GM19467 (cell line): Measurements from ENCODE around the gene KCNJ16.
"Not testable (repeated sequence)": the region's sequence is repeated elsewhere in the genome, so short reads cannot be mapped to it uniquely, and the experiment has no call there.

Experiments used
- ATAC-seq: cut with Tn5 transposase; IDR thresholded peaks from one replicate; pipeline ENCODE4 v1.9.1; 2021; ENCODE audit warnings: mild to moderate bottlenecking, moderate library complexity; ENCODE audit not compliant: unreplicated experiment

KCNJ16 gene

DNA sequence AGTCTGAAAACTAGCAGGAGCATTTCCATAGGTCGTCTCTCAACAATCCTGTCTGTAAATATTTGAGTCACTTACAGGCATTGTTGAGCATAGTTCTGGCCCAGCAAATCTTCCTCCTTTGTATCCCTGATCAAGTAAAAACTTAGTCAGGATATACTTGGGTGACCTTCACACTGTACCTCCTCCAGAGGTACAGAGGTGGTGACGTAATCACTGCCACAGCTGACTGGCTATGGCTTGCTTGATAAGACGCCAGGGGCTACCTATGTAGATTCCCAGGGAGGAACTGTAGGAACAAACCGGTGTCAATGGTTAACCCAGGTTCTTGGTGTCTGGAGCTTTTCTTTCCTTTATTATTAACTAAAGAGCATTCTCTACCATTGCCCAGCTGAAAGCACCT, at the start of gene KCNJ16:
TSS of gene KCNJ16 (plus strand) at position 270 of the 400 bp plus-strand sequence. CDS start 56,863 bp downstream, outside the sequence.
- ATAC-seq: no peak

DNA sequence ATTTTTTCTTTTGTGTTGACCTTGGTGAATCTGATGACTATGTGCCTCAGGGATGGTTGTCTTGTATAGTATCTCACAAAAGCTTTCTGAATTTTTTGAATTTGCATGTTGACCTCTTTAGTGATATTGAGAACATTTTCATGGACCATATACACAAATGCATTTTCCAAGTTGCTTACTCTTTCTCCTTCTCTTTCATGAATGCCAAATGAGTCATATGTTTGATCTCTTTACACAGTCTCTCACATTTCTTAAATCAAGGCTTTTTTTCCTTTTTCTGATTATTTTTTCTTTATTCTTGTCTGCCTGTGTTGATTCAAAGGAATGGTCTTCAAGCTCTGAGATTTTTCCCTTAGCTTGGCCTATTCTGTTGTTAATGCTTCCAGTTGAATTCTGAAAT, 46.6 kb upstream of the KCNJ16 start:
- no peak for ATAC-seq

DNA sequence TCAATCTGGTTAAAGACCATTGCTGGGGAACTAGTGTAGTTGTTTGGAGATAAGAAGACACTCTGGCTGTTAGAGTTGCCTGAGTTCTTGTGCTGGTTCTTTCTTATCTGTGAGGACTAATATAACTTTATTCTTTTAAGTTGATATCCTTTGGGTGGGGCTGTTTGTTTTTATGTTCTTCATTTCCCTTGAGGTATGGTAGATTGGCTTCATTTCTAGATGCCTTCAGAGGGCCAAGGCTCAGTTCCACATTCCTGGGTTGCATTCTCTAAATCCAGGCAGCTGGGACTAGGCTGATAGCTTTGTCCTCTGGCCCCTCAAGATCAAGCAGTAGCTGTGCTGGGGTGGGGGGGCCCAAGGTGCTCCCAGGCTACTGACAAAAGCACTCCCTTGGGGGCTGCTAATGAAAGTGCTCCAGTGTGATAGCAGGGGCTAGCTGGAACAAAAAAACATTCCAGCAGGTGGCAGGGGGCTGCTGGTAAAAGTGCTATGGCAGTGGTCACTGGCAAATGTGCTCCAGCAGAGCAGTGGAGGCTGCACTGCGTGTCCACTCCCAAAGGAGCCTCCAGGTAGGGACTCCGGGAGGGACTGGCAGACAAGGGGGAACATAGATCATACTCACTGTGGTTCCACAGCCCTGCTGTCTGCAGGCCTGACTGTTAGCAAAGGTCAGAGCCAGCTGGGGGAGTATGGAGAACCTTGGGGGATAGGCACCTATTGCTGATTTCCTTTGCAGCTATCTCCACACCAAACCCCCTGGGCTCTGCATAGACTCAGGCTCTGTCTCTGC, 45.9 kb upstream of the KCNJ16 start:
- ATAC-seq: no peak

DNA sequence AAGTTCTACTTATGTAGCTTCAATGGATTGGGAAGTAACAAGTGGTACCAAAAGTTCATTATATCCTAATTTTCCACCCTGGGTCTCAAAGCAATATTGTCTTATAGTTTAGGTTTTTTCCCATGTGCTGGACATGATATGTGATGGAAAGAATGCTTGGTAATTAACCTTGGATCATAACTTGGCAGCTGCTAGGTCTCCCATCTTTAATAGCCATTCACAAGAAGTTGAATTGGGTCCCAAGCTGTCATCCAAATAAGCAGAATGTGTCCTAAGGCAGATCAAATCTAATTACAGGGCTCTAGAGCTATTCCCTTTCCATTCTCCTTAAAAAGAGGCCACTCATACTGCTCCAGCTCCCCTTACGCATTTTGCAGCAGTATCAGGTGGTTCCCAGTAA, 44.7 kb upstream of the KCNJ16 start:
- ATAC-seq: no peak

DNA sequence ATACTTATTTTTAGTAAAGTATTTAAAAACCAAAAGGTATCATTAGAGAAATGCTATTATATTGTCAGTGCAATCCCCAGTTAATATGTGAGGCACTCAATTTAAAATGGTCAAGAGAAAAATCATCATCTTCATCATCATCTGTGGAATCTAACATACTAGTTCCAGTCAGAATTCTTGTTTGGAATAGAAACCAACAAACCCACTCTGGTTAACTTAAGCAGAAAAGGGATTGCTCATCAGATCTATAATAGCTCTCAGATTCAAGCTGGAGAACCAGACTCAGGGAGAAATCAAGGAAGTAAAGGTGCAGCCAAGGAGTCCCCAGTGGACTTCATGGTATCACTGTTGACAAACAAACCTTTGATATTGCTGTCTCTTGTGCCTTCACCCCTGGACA, 43.7 kb upstream of the KCNJ16 start:
- no peak for ATAC-seq

DNA sequence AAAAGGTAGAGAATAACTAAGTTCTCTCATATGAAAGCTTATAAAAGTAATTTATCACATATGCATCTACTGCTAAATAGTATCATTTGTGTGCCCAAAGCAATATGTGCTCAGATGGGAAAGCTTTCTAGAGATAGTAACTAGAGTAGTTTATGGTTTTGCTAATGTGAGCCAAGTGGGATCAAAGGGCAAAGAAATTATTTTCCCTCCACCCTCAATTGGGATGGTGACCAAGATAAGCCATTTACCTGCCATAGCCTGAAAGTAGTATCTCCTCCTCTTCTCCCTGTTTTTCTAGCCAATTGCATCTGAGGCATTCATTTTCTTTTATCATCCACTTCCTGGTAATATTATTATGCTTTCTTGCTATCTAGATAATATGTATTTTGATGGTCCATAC, 41.9 kb upstream of the KCNJ16 start:
- no peak for ATAC-seq

DNA sequence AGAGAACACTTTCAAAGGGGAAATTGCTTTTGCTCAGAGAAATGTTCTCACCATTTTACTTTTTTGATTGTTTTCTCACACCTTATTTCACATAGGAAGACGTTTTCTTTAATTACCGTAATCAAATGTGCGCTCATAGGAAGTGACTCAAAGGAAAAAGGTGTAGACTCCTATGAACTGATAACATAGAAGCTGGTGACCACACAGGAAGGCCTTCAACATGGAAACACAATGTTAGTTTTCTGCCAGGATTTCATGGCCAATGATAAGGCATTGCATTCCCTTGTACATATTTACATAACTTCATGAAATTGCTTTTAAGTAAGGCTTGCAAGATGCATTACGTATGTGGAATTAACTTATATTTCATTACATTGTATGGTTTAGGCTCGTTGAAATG, 40.9 kb upstream of the KCNJ16 start:
- ATAC-seq: no peak

DNA sequence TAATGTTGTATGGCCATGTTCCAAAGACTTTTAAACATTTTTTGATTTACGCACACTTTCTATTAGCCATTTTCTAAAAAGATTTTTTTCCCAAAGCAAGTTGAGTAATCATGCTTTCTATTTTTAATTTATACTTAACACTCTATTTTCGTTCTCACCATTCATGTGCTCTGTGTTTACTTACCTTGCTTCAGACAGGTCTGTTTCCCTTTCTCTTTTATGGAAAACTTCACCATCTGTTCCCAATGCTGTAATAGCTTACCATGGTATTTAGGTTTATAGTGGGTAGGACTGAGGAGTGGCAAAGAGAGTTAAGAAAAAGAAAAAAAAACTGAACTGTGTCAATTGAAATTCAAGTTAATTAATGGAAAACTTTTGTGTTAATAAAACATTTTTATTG, 37.5 kb upstream of the KCNJ16 start:
- no peak for ATAC-seq

DNA sequence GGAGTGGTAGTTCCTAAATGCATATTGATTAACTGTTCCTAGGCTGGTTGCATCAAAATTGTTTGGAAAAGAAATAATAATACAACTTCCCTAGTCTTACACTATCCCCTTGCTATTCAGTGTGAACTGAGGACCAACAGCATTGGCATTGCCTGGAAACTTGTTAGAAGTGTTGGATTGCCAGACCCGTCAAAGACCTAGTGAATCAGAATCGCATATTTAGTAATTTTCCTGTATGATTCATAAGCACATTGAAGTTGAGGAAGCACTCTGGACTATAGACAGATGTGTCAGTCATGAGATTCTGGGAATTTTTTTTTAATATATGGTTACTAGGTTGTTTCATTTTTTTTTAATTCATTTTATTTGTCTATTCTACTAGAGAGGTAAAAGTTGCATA, 34.7 kb upstream of the KCNJ16 start:
- no peak for ATAC-seq

DNA sequence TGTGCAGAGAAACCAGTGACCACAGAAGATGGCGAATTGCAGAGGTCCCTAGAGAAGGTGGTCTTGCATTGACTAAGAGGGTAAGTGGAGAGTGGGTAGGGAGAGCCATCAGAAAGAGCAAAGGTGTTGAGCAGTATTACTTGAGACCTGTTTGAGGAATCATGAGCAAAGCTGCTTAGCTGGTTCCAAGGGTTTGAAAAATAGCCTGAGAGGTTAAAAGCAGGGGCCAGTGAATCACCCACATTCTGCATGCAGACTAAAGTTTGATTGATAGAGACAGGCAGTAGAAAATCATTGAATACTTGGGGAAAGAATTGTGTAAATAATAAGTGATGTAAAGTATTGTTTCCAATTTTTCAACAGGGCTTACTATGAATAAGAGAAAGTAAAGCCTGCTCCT, 34.0 kb upstream of the KCNJ16 start:
- ATAC-seq: no peak

DNA sequence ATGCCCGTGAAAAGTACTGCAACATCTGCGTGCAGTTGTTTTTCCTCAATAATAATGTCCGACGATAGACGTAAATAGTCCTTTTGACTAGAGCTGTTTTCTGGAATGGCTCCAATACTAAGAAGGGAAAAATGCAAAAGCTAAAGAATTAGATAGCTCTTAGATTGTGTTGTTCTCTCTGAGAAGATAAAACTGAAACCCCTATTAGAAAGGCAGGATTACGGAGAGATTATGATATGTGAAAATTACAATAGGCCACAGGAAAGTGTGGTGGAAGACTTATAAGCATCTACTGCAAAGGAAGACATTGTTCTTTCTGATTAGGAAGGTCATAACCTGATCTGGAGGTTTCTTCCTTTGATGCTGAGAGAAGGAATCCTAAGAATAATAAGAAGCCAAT, 33.5 kb upstream of the KCNJ16 start:
- no peak for ATAC-seq

DNA sequence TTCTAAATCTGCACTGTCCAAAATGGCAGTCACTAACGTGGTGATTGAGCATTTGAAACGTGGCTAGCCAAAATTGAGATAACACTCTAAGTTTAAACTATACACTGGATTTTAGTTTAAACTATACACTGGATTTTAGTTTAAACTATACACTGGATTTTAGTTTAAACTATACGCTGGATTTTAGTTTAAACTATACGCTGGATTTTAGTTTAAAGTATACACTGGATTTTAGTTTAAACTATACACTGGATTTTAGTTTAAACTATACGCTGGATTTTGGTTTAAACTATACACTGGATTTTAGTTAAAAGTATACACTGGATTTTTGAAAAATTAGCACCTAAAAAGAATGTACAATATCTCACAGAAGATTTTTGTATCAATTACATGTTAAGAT, 29.2 kb upstream of the KCNJ16 start:
- not testable (repeated sequence) for ATAC-seq

DNA sequence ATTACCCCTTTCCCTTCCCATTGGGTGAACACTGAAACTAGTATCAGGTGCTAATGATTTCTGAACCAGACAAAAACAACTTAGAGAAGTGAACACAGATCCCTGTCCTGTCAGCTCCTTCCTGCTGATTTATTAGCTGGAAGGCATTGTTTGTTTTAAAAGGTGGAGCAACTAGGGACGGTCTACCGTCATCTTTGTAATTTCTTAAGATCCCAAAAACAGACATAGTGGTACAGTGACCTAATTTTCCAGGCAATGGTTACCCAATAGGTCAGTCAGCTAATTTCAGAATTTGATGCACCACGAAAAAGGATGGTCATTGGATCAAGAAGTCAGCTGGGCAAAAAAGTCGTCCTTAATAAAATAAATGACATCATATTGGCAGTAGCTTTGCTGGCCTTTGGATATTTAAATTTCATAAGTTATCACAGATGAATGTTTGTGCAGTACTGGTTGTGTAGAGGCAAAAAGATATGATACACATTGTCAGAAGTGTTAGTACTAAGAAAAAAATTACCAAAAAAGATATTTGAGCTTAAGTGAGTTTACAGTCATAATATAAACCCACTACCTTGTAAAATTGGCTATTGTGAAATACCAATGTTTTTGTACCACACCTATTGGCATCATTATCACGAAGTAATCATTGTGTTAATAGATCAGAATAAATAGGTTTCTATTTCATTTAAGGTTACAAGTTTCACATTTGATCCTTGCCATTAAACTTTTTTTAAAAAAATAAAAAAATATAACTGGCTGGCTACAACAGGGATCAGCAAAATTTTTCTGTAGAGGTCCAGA, 27.2 kb upstream of the KCNJ16 start:
- no peak for ATAC-seq

DNA sequence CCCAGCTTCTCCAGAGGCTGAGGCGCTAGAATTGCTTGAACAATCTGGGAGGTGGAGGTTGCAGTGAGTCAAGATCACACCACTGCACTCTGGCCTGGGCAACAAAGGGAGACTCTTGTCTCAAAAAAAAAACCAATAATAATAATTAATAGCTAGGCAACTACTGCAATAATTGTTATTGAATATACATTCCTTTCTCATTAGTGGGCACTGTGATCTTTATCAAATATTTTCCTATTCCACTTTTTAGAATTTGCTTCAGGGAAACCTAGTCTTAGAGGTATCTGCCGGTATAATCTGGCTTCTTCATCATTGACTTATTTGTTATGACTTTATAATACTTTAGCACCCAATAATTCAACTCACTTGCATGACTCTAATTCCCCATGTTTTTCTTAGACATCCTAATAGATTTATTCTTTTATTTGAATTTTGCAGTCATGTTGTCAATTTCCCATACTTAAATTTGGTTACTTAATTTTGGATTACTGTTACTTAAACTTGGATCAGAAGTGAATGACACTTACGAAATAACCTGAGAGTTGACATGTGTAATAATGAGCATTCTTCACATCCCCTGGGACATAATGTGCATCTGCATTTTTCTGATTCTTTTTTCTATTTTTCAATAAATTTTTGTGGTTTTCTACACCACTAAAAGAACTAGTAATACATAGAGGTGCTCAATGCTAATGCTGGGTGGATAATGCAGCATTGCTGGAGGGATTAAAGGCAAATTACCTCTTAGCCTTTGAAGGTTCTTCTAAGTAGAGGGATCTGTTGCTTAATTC, 25.0 kb upstream of the KCNJ16 start:
- ATAC-seq: no peak

DNA sequence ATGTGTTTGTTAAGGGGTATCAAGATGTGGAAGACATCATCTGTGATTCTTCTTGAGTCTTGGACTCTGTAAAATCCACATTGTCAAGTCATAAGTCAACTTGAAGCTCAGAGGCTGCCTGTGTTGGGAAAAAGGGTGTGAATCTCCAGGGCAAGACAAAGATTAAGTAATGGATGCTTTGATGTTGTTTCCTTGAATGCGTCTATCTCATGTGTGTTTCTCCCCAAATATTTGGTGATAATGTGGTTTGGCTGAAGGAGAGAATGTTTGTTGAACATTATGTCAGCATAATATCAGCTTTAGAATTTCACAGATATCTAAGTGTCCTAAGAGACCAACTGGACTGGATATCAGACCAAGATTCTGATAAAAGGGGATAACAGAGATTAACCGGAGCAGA, 24.1 kb upstream of the KCNJ16 start:
- no peak for ATAC-seq

DNA sequence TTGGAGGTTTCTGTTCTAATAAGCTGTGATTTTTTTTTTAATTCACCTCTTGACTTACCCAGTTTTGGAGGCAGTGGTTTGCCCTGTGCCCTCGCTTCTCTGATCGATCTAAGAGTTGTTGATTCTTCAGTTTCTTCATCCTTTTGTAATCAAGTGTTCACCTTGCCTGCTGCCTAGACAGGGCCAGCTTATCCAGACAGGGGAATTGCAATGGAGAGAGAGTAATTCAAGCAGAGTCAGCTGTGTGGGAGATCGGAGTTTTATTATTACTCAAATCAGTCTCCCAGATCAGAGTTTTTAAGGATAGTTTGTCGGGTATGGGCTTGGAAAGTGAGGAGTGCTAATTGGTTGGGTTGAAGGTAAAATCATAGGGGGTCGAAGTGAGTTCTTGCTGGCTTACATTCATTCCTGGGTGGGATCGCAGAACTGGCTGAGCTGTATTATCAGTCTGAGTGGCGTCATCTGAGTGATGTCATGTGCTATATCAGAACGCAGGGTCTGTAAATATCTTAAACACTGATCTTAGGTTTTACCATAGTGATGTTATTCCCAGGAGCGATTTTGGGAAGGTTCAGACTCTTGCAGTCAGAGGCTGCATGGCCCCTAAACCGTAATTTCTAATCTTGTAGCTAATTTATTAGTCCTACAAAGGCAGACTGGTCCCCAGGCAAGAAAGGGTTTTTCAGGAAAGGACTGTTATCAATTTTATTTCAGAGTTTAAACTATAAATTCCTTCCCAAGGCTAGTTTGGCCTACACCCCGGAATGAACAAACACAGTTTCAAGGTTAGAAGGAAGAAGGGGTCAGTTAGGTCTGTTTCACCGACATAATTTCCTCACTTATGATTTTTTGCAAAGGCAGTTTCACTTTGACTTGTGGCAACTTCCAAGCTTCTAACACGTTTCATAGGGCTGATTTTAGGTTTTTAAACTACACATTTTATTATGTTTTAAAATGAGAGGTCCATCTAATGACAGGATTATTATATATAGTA, 21.5 kb upstream of the KCNJ16 start:
- no peak for ATAC-seq

DNA sequence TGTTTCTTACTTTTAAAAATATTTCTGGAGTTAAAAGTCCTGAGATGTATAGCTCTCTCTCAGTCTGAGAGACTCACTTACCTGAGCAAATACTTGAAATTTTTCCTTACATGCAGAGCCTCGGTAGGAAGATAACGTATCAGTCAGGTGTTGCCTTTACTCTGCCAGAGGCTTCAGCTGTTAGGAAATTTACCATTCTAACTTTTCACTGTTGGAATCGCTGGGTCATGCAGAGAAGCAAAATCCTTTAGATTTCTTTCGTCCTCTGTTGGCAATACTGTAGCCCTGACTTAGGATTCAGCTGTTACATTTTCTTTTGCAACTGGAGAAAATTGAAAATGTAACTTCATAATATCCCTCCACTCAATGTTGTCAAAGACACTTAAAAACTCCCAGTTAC, 20.0 kb upstream of the KCNJ16 start:
- no peak for ATAC-seq

DNA sequence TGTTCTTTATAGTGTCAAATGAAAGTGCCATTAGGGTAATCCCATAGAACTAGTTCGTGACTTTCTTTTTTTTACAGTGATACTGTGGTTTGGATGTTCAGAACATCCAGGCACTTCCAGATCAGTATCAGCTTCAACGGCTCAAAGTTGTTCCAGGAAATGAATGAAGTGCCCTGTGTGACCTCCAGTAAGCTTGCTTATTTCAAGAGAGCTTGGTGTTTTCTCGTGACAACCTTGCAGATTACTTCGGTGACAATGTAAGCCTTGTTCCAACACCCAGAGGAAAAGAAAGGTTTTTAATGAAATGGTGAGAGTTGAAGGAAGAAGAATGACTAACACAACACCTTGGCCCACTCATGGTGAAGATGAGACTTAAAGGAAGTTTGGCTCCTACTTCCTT, 16.0 kb upstream of the KCNJ16 start:
- no peak for ATAC-seq

DNA sequence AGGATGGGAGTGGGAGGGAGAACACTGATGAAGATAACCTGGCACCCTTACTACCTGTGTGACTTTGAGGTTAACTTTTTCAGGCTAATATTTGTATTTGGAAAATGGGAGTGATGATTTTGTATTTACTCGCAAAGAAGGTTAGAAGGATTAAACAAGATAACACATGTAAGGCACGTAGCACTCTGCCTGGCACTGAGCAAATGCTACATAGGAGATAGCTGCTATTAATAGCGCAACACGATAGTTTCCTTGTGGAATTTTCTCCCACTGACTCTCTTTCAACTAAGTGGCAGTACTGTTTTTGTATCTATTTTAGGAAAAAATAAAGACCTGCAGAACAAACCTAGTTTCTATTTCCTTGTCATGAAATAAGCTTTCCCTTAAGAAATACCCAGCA, 15.4 kb upstream of the KCNJ16 start:
- no peak for ATAC-seq

DNA sequence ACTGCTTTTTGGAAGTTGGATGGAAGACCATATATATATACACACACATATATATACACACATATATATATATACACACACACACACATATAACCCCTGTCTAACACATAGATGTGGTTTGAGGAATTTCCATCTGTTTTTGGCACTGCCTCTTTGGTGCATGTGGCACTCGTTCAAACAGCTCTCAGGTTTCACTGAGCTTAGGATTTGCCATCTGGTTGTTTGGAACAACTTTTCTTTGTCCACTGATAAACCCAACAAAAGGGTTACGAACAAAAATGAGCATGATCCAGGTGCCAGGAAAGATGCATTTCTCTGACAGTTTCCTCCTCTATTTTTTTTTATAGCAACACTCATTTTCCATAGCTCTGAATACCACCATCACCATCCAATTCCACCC, 14.6 kb upstream of the KCNJ16 start:
- ATAC-seq: no peak
